AG04449 (cell line): ENCODE data around the gene UPF1.

Experiments used
- CTCF ChIA-PET: fragments of 350-600 bp; formaldehyde crosslinking; extraction: SDS; loops from one replicate; lab custom pipeline; 2021; ENCODE audit warnings: antibody characterized with exemption; lab: Yijun Ruan, JAX
- POLR2A ChIA-PET: fragments of 400-600, 350-600 bp; formaldehyde crosslinking; extraction: SDS; loops from one replicate; lab custom pipeline; 2020; ENCODE audit warnings: antibody characterized with exemption, inconsistent platforms; lab: Yijun Ruan, JAX
- DNase-seq: peaks from one replicate; pipeline ENCODE4 v3.0.0-alpha.2; 2010; ENCODE audit warnings: low read depth, low spot score
- H3K4me3 ChIP-seq: 2 replicates; pipeline ENCODE4 v1.5.1; 2011; ENCODE audit warnings: low read depth, mild to moderate bottlenecking, control low read depth, low read length
- CTCF ChIP-seq: IDR thresholded peaks from one replicate; pipeline ENCODE4 v1.5.1; 2011; ENCODE audit warnings: mild to moderate bottlenecking, moderate library complexity, low read length, control low read depth, inconsistent platforms; ENCODE audit not compliant: insufficient read depth; ENCODE audit errors: missing control alignments

UPF1 gene

GRCh38 chr19:18788529-18789421, 43.0 kb upstream of the UPF1 start:
- DNase-seq: no peak
- CTCF ChIA-PET: no interaction called here

GRCh38 chr19:18789422-18789869, 42.3 kb upstream of the UPF1 start:
- no peak overlapping the region for H3K4me3 ChIP-seq
- no peak for DNase-seq
- POLR2A ChIA-PET: no interaction called here
- CTCF ChIA-PET: no interaction called here
- TF ChIP-seq CTCF: no peak

More at GRCh38 chr19:18788529-18789421, 43.0 kb upstream of the UPF1 start:
- no peak for TF ChIP-seq CTCF
- POLR2A ChIA-PET: interaction anchor here (0.7 kb wide), 1 partner anchor 176 kb away, joined by 3 read pairs; no protein-coding TSS in a partner anchor
- H3K4me3 ChIP-seq: no peak overlapping the region

GRCh38 chr19:18789883-18790565, 41.7 kb upstream of the UPF1 start:
- POLR2A ChIA-PET: no interaction called here
- CTCF ChIA-PET: interaction anchor here (1.4 kb wide), 1 partner anchor 10 kb away, joined by 3 read pairs; no protein-coding TSS in a partner anchor
- TF ChIP-seq CTCF: no peak
- DNase-seq: no peak
- H3K4me3 ChIP-seq: no peak overlapping the region

- CTCF ChIA-PET: interaction anchor here (0.8 to 1.4 kb wide), 2 partner anchors 9 to 203 kb away, joined by 3 read pairs; no protein-coding TSS in a partner anchor
- no peak within 1 kb of the TSS for H3K4me3 ChIP-seq
- no peak for TF ChIP-seq CTCF
- no peak for DNase-seq
- POLR2A ChIA-PET: no interaction called here
Observed at GRCh38 chr19:18790566-18791314, 41.0 kb upstream of the UPF1 start, which contains the start of gene COMP. Gene COMP (minus strand): TSS chr19:18791305. CDS start chr19:18791269, 36 bp downstream.

GRCh38 chr19:18791315-18791678, 40.5 kb upstream of the UPF1 start:
- no peak overlapping the region for H3K4me3 ChIP-seq
- no peak for DNase-seq
- TF ChIP-seq CTCF: no peak
- CTCF ChIA-PET: interaction anchor here (0.8 to 1.4 kb wide), 3 partner anchors 9 to 203 kb away, joined by 3 read pairs; no protein-coding TSS in a partner anchor
- POLR2A ChIA-PET: no interaction called here
